Upper lobe of left lung (tissue), 4 donors: ENCODE measurements around the gene HPRT1.

Experiments
- POLR2A ChIP-seq, 4 donors: fragments of 450-650 bp; IDR thresholded peaks; one replicate each; pipeline ENCODE4 v1.5.1; 2016 to 2017; ENCODE audit warnings: antibody characterized with exemption in 4 of 4, mild to moderate bottlenecking in 2 of 4
- TF ChIP-seq, protein P1 (sequence below), 6 experiments: fragments of 450-650 bp in 4 of 6; fragments of 200-600 bp in 2 of 6; sonication (generic) in 2 of 6; IDR thresholded peaks; one replicate each; pipeline ENCODE4 v1.5.1; 2016 to 2019; ENCODE audit warnings: antibody characterized with exemption in 6 of 6

DNA sequence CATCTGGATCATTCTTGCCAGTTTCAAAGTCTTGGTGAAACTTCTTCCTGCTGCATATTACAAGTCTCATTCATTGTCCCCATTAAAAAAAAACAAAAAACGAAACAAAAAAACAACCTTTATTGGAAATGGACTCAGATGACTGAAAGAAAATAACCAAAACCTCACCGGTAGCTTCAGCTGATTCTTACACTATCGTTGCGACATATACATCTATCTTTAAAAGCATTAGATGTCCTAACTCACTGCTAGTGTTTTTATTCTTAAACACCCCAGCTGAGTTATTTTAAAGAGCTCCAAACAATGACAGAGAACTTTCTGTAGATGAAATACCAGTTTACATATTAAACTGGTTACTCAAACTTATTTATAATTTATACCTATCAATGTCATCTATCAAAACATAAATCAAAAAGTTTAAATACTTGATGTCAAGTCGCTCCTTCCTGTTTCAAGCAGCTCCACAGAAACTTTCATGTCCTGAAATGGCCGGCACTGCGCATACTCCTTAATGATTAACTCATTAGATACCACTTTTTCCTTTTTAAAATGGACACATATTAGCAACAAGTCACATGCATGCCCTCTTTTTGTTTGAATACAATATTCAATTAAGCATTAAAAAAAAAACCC lies 87.2 kb downstream of the HPRT1 start:
- TF ChIP-seq, protein P1, sequence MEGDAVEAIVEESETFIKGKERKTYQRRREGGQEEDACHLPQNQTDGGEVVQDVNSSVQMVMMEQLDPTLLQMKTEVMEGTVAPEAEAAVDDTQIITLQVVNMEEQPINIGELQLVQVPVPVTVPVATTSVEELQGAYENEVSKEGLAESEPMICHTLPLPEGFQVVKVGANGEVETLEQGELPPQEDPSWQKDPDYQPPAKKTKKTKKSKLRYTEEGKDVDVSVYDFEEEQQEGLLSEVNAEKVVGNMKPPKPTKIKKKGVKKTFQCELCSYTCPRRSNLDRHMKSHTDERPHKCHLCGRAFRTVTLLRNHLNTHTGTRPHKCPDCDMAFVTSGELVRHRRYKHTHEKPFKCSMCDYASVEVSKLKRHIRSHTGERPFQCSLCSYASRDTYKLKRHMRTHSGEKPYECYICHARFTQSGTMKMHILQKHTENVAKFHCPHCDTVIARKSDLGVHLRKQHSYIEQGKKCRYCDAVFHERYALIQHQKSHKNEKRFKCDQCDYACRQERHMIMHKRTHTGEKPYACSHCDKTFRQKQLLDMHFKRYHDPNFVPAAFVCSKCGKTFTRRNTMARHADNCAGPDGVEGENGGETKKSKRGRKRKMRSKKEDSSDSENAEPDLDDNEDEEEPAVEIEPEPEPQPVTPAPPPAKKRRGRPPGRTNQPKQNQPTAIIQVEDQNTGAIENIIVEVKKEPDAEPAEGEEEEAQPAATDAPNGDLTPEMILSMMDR (IDR thresholded peaks at IDR 0.05) = no peak
- no peak for TF ChIP-seq POLR2A (IDR thresholded peaks at IDR 0.05)
